ENCODE data around the gene SPECC1. TPM values are rescaled to one million over a fixed set of nuclear protein-coding genes. Genes with fewer than 3 reads are reported as not detected.
"Not testable (repeated sequence)": the region's sequence is repeated elsewhere in the genome, so short reads cannot be mapped to it uniquely, and the experiment has no call there.

SPECC1 gene
- total and polyA plus RNA-seq, 2 of the 13 experiments (the other 11 are each of a cell fraction or from before 2014, with no cell fraction given) = 2.3 to 6.9 TPM

DNA sequence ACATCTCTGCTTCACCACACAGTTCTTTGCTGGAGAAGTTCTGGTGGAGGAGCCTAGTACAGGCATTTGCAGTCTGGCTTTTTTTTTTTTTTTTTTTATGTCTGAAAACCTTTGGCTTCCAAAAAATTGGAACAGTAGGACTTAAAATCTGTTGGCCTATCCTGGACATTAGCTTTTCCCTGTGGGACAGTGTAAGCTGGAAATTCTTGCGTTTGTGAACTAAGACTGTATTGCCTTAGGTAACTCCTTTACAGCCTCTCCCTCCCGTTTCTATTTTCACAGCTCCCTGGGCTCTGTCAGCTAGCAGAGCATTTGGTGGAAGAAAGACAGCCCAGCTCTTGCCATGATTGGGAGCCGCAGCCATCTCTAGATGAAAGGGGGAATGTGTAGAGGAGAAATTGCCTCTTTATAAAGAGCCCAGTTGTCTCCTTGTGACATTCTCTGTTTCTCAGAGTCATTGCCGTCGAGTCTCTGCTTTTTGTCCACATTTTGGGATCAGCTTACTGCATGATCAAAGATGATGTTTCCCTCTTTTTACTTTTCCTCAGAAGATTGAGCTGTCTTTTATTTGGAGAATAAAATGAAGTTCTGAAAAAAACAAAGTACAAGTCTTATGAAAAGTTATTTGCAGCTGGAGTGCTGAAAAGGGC is 227.5 kb downstream of the SPECC1 start:
- no TSS peak for BruUV-seq (replicated peaks)
- Histone ChIP-seq H3K27me3 (ENCODE audit: control insufficient read depth in 1 of 2, insufficient read depth in 2 of 2, low read length in 2 of 2) (no peaks in the 10 kb centered on the region), H3K4me3 (replicated peaks in 1 of 3; ENCODE audit: insufficient read depth in 1 of 3, low read depth in 2 of 3, low read length in 3 of 3) (no peak overlapping the region), H3K36me3 (replicated peaks in 1 of 2; ENCODE audit: control insufficient read depth in 1 of 2, insufficient read depth in 2 of 2, low read length in 2 of 2) (no peaks in the 10 kb centered on the region), H3K79me2 (ENCODE audit: insufficient read depth, low read length) (no peaks in the 10 kb centered on the region), H3K9me3 (ENCODE audit: low read length) (no peaks in the 10 kb centered on the region), H3K4me2 (ENCODE audit: low read depth, low read length) (no peak overlapping the region), H2AFZ (ENCODE audit: low read length) (no peak overlapping the region), H3K4me1 (ENCODE audit: insufficient read depth, low read length) (no peaks in the 10 kb centered on the region), H3K9ac (ENCODE audit: insufficient read depth, low read depth, low read length) (no peak overlapping the region), H3K27ac (ENCODE audit: extremely low read length, insufficient read depth, low read length) (no peak overlapping the region), H4K20me1 (ENCODE audit: insufficient read depth, low read length) (no peaks in the 10 kb centered on the region)
- ChIA-PET CTCF (ENCODE audit: low intra/inter-chr PET ratio, low total read pairs) (no interaction called here), POLR2A (no interaction called here)
- intact Hi-C loops (cut with micrococcal nuclease; ENCODE audit: unreplicated experiment) = no loop called here
- no peak for ATAC-seq
- TF ChIP-seq MAFK (conservative IDR thresholded peaks at IDR 0.05 in 1 of 2, IDR thresholded peaks at IDR 0.05 in 1 of 2; ENCODE audit: low read length in 2 of 2) (no peak), SMARCC2 (IDR thresholded peaks at IDR 0.05) (no peak), ASH2L (IDR thresholded peaks at IDR 0.05; ENCODE audit: insufficient read length, low read depth, low read length) (no peak), NFE2L2 (IDR thresholded peaks at IDR 0.05; ENCODE audit: low read length) (no peak), ZNF367 (CRISPR knock-in tag; IDR thresholded peaks at IDR 0.05; ENCODE audit: borderline replicate concordance) (no peak), ZNF790 (CRISPR knock-in tag; IDR thresholded peaks at IDR 0.05; ENCODE audit: borderline replicate concordance) (no peak)
- TF ChIP-seq, protein P1, sequence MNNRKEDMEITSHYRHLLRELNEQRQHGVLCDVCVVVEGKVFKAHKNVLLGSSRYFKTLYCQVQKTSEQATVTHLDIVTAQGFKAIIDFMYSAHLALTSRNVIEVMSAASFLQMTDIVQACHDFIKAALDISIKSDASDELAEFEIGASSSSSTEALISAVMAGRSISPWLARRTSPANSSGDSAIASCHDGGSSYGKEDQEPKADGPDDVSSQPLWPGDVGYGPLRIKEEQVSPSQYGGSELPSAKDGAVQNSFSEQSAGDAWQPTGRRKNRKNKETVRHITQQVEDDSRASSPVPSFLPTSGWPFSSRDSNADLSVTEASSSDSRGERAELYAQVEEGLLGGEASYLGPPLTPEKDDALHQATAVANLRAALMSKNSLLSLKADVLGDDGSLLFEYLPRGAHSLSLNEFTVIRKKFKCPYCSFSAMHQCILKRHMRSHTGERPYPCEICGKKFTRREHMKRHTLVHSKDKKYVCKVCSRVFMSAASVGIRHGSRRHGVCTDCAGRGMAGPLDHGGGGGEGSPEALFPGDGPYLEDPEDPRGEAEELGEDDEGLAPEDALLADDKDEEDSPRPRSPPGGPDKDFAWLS (CRISPR knock-in tag; IDR thresholded peaks at IDR 0.05; ENCODE audit: borderline replicate concordance) = no peak
- no peak for FAIRE-seq
- in situ Hi-C loops (cut with HindIII; ENCODE audit: extremely low pct_ligation_motif_present, low pct_unique_long_range_greater_than_20kb) = no loop called here
- 81% methylated on average over 5 of the region's 5 CpGs for WGBS (ENCODE audit: low lambda C conversion rate)
- no peak for DNase-seq (ENCODE audit: low spot score)

DNA sequence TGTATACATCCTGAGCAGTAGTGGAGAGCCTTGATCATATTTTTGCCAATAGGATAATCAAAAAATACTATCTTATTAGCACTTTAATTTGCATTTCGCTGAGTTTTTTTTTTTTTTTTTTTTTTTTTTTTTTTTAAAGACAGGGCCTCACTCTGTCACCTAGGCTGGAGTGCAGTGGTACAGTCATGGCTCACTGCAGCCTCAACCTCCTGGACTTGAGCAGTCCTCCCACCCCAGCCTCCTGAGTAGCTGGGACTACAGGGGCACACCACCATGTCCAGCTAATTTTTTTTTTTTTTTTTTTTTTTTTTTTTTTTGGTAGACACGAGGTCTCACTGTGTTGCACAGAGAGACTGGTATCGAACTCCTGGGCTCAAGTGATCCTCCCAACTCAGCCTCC is 230.6 kb downstream of the SPECC1 start:
- FAIRE-seq; H3K4me2 ChIP-seq (ENCODE audit: low read depth, low read length); H3K9ac ChIP-seq (ENCODE audit: insufficient read depth, low read depth, low read length); in situ Hi-C loops (cut with HindIII; ENCODE audit: extremely low pct_ligation_motif_present, low pct_unique_long_range_greater_than_20kb); BruUV-seq (replicated peaks); DNase-seq (ENCODE audit: low spot score); H3K4me3 ChIP-seq (replicated peaks in 1 of 3; ENCODE audit: insufficient read depth in 1 of 3, low read depth in 2 of 3, low read length in 3 of 3); H2AFZ ChIP-seq (ENCODE audit: low read length); CTCF ChIA-PET (ENCODE audit: low intra/inter-chr PET ratio, low total read pairs); H3K36me3 ChIP-seq (replicated peaks in 1 of 2; ENCODE audit: control insufficient read depth in 1 of 2, insufficient read depth in 2 of 2, low read length in 2 of 2); H3K27me3 ChIP-seq (ENCODE audit: control insufficient read depth in 1 of 2, insufficient read depth in 2 of 2, low read length in 2 of 2); ATAC-seq; H3K4me1 ChIP-seq (ENCODE audit: insufficient read depth, low read length); H3K9me3 ChIP-seq (ENCODE audit: low read length); intact Hi-C loops (cut with micrococcal nuclease; ENCODE audit: unreplicated experiment); H4K20me1 ChIP-seq (ENCODE audit: insufficient read depth, low read length); POLR2A ChIA-PET; H3K27ac ChIP-seq (ENCODE audit: extremely low read length, insufficient read depth, low read length); H3K79me2 ChIP-seq (ENCODE audit: insufficient read depth, low read length): not testable (repeated sequence)
- 57% methylated on average over 3 of the region's 3 CpGs for WGBS (ENCODE audit: low lambda C conversion rate)
